Endothelial cell of umbilical vein (primary cell): ENCODE measurements around the gene MATN1. TPM values are rescaled to one million over a fixed set of nuclear protein-coding genes. Genes with fewer than 3 reads are reported as not detected.

Experiments used
- BruUV-seq: library from RNA; stranded (reverse); fragments of 400-500 nt; replicated peaks from 2 replicates; lab custom pipeline; 2021; lab: Mats Ljungman, UMichigan
- CTCF ChIA-PET: fragments of 300-600, 350-600 bp; sonication (Branson Sonifier 250); formaldehyde crosslinking; loops from one replicate; lab custom pipeline; 2021; ENCODE audit warnings: antibody characterized with exemption, inconsistent platforms; lab: Charles Lee
- POLR2A ChIA-PET: fragments of 300-600, 350-600 bp; sonication (Branson Sonifier 250); formaldehyde crosslinking; loops from one replicate; lab custom pipeline; 2021; ENCODE audit warnings: antibody characterized with exemption, inconsistent platforms; lab: Charles Lee
- DNase-seq: peaks from one replicate; pipeline ENCODE4 v3.0.0-alpha.2; 2011; ENCODE audit warnings: low read depth, low spot score
- FAIRE-seq: peaks from 2 replicates; lab custom pipeline; 2011; peaks lifted over from hg19 to GRCh38; lab: Jason Lieb, UNC
- H2AFZ ChIP-seq: 2 replicates; pipeline ENCODE4 v1.6.0; 2012; ENCODE audit warnings: low read depth, low read length, control low read depth, inconsistent platforms
- H3K27ac ChIP-seq: 2 replicates; pipeline ENCODE4 v1.5.1; 2011; ENCODE audit warnings: low read depth, mild to moderate bottlenecking, control low read depth, low read length, moderate library complexity; ENCODE audit not compliant: insufficient read depth
- H3K27me3 ChIP-seq, 2 experiments: 2 replicates each; pipeline versions ENCODE4 v1.6.0 to v1.6.1; 2011; ENCODE audit warnings: low read length in 2 of 2, mixed read lengths in 1 of 2; ENCODE audit not compliant: control insufficient read depth in 2 of 2, insufficient read depth in 2 of 2
- H3K36me3 ChIP-seq, 2 experiments: 2 replicates in 1 of 2; 3 replicates in 1 of 2; pipeline ENCODE4 v1.5.1; 2011; ENCODE audit warnings: low read length in 2 of 2, mild to moderate bottlenecking in 1 of 2, moderate library complexity in 1 of 2; ENCODE audit not compliant: control insufficient read depth in 2 of 2, insufficient read depth in 2 of 2; ENCODE audit errors: extremely low read depth in 1 of 2
- H3K4me1 ChIP-seq: 3 replicates; pipeline ENCODE4 v1.5.1; 2011; ENCODE audit warnings: mild to moderate bottlenecking, low read length; ENCODE audit not compliant: control insufficient read depth, insufficient read depth; ENCODE audit errors: extremely low read depth
- H3K4me2 ChIP-seq: 2 replicates; pipeline ENCODE4 v1.6.1; 2011; ENCODE audit warnings: low read length, control low read depth, mixed read lengths; ENCODE audit not compliant: insufficient read depth
- H3K4me3 ChIP-seq, 3 experiments: fragments of 200-600 bp in 1 of 3; sonication (generic), shearing (Covaris generic) in 1 of 3; replicated peaks in 1 of 3; 2 replicates each; pipeline ENCODE4 v1.5.1; 2011 to 2016; ENCODE audit warnings: control low read depth in 3 of 3, low read length in 3 of 3, mild to moderate bottlenecking in 2 of 3, inconsistent platforms in 1 of 3, low read depth in 1 of 3, moderate library complexity in 1 of 3; ENCODE audit not compliant: insufficient read depth in 1 of 3
- H3K79me2 ChIP-seq: 2 replicates; pipeline ENCODE4 v1.6.0; 2012; ENCODE audit warnings: low read length, inconsistent platforms; ENCODE audit not compliant: control insufficient read depth, insufficient read depth
- H3K9ac ChIP-seq: replicated peaks from 2 replicates; pipeline ENCODE3; 2011; ENCODE audit warnings: low read length, control low read depth; ENCODE audit not compliant: insufficient read depth; ENCODE audit errors: extremely low read depth
- H3K9me1 ChIP-seq: replicated peaks from 3 replicates; pipeline ENCODE4 v1.6.0; 2011; ENCODE audit warnings: mild to moderate bottlenecking, low read length; ENCODE audit not compliant: control insufficient read depth, insufficient read depth; ENCODE audit errors: extremely low read depth
- H3K9me3 ChIP-seq: replicated peaks from 2 replicates; pipeline ENCODE4 v1.5.1; 2012; ENCODE audit warnings: low read length, inconsistent platforms; ENCODE audit not compliant: control insufficient read depth, insufficient read depth
- H4K20me1 ChIP-seq: replicated peaks from 2 replicates; pipeline ENCODE3; 2011; ENCODE audit warnings: mild to moderate bottlenecking, low read length; ENCODE audit not compliant: control insufficient read depth, insufficient read depth; ENCODE audit errors: extremely low read depth
- EZH2 ChIP-seq: IDR thresholded peaks from 2 replicates; pipeline ENCODE4 v1.6.1; 2012; ENCODE audit warnings: borderline replicate concordance, low read depth, mild to moderate bottlenecking, moderate library complexity, low read length, inconsistent platforms; ENCODE audit not compliant: severe bottlenecking
- FOS ChIP-seq: IDR thresholded peaks from 2 replicates; pipeline ENCODE4 v1.6.1; 2011; ENCODE audit warnings: mild to moderate bottlenecking, low read length, moderate library complexity, borderline replicate concordance; ENCODE audit not compliant: insufficient read depth
- GATA2 ChIP-seq: IDR thresholded peaks from 2 replicates; pipeline ENCODE4 v1.7.0; 2011; ENCODE audit warnings: low read depth, mild to moderate bottlenecking, moderate library complexity, mixed read lengths, low read length; ENCODE audit not compliant: insufficient read length, insufficient read depth
- JUN ChIP-seq: IDR thresholded peaks from 2 replicates; pipeline ENCODE4 v1.6.1; 2011; ENCODE audit warnings: borderline replicate concordance, low read depth; ENCODE audit not compliant: insufficient read length, insufficient read depth
- MYC ChIP-seq: IDR thresholded peaks from one replicate; pipeline ENCODE4 v1.6.1; 2011; ENCODE audit warnings: mild to moderate bottlenecking, low read depth, low read length
- POLR2A ChIP-seq: IDR thresholded peaks from 2 replicates; pipeline ENCODE4 v1.6.1; 2012; ENCODE audit warnings: low read depth, mild to moderate bottlenecking, control low read depth, low read length
- POLR2AphosphoS5 ChIP-seq: IDR thresholded peaks from 2 replicates; pipeline ENCODE4 v1.6.1; 2012; ENCODE audit warnings: low read depth, mild to moderate bottlenecking, control low read depth, low read length, moderate library complexity; ENCODE audit not compliant: insufficient read depth
- dilution Hi-C: fragments of 300-500 bp; cut with MboI; formaldehyde crosslinking; loops from one replicate; pipeline ENCODE4 v1.15.0; 2019; ENCODE audit warnings: low sequenced_read_pairs; ENCODE audit not compliant: extremely low pct_ligation_motif_present
- intact Hi-C: fragments of 100-400 bp; cut with micrococcal nuclease; formaldehyde crosslinking; loops from one replicate; pipeline ENCODE4 v1.10.0; 2022
- polyA plus RNA-seq, 4 experiments: library from polyadenylated mRNA; depleted of rRNA in 3 of 4; stranded (reverse) in 3 of 4; unstranded in 1 of 4; fragments of >200 nt; gene quantifications; 2 replicates each; pipeline versions ENCODE4 v1.2.1 to v1.2.3, GENCODE V29; 2011 to 2012; ENCODE audit warnings: missing spikeins in 1 of 4
- total RNA-seq: library from RNA; stranded (reverse); gene quantifications from 2 replicates; pipeline ENCODE4 v1.2.3, GENCODE V29; 2021
- TF ChIP-seq, protein P1 (sequence below): IDR thresholded peaks from 2 replicates; pipeline ENCODE4 v1.6.1; 2011; ENCODE audit not compliant: insufficient read depth, insufficient read length
- TF ChIP-seq, protein P2 (sequence below), 2 donors: IDR thresholded peaks; 1 replicate in 1 of 2; 2 replicates in 1 of 2; pipeline ENCODE4 v1.5.1; 2011; ENCODE audit warnings: low read length in 2 of 2, mild to moderate bottlenecking in 2 of 2, moderate library complexity in 2 of 2, control low read depth in 1 of 2, inconsistent platforms in 1 of 2, low read depth in 1 of 2; ENCODE audit not compliant: insufficient read depth in 1 of 2; ENCODE audit errors: extremely low read depth in 1 of 2

Gene MATN1
- total and polyA plus RNA-seq, 2 donors (not counting 3 experiments of a cell fraction or from before 2014, with no cell fraction given), result 0.29 to 0.36 TPM

DNA sequence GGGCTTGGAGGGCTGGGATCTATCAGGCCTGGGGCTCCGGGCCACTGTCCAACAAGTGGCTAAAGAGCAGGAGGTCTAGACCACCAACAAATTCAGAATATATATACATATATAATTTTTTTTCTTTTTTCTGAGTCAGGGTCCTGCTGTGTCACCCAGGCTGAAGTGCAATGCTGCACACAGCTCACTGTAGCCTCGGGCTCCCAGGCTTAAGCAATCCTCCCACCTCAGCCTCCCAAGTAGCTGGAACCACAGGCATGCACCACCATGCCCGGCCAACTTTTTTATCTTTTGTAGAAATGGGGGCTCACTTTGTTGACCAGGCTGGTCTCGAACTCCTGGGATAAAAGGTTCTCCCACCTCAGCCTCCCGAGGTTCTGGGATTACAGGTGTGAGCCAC lies 41.0 kb upstream of the MATN1 start:
- H3K27me3 ChIP-seq, result no peaks in the 10 kb centered on the region
- dilution Hi-C loops, result no loop called here
- FAIRE-seq, result no peak
- H3K9me3 ChIP-seq, result no peaks in the 10 kb centered on the region
- H3K79me2 ChIP-seq, result no peaks in the 10 kb centered on the region
- H3K4me2 ChIP-seq, result no peak overlapping the region
- no peak overlapping the region for H3K4me3 ChIP-seq
- DNase-seq, result no peak
- TF ChIP-seq, protein P1, sequence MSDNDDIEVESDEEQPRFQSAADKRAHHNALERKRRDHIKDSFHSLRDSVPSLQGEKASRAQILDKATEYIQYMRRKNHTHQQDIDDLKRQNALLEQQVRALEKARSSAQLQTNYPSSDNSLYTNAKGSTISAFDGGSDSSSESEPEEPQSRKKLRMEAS, result no peak
- TF ChIP-seq MYC (no peak), EZH2 (no peak), GATA2 (no peak), FOS (no peak), JUN (no peak), POLR2AphosphoS5 (no peak), POLR2A (no peak)
- TF ChIP-seq, protein P2, sequence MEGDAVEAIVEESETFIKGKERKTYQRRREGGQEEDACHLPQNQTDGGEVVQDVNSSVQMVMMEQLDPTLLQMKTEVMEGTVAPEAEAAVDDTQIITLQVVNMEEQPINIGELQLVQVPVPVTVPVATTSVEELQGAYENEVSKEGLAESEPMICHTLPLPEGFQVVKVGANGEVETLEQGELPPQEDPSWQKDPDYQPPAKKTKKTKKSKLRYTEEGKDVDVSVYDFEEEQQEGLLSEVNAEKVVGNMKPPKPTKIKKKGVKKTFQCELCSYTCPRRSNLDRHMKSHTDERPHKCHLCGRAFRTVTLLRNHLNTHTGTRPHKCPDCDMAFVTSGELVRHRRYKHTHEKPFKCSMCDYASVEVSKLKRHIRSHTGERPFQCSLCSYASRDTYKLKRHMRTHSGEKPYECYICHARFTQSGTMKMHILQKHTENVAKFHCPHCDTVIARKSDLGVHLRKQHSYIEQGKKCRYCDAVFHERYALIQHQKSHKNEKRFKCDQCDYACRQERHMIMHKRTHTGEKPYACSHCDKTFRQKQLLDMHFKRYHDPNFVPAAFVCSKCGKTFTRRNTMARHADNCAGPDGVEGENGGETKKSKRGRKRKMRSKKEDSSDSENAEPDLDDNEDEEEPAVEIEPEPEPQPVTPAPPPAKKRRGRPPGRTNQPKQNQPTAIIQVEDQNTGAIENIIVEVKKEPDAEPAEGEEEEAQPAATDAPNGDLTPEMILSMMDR (IDR thresholded peaks at IDR 0.05; ENCODE audit: extremely low read depth in 1 of 2, insufficient read depth in 1 of 2, low read depth in 1 of 2, low read length in 2 of 2), result no peak
- intact Hi-C loops, result no loop called here
- no peaks in the 10 kb centered on the region for H3K4me1 ChIP-seq
- CTCF ChIA-PET, result interaction anchor here (1.6 kb wide), 1 partner anchor 10 kb away, joined by 4 read pairs; no protein-coding TSS in a partner anchor
- no peaks in the 10 kb centered on the region for H4K20me1 ChIP-seq
- H3K27ac ChIP-seq, result no peak overlapping the region
- POLR2A ChIA-PET, result no interaction called here
- H3K36me3 ChIP-seq, result no peaks in the 10 kb centered on the region
- no peak overlapping the region for H3K9ac ChIP-seq
- H3K9me1 ChIP-seq, result no peaks in the 10 kb centered on the region
- BruUV-seq, result no TSS peak
- H2AFZ ChIP-seq, result no peak overlapping the region
